Measurements from ENCODE around the gene GMEB2. TPM values are rescaled to one million over a fixed set of nuclear protein-coding genes. Genes with fewer than 3 reads are reported as not detected.

Gene GMEB2
- total RNA-seq, 2 experiments from 2014 or later, result 16.2 to 16.3 TPM

DNA sequence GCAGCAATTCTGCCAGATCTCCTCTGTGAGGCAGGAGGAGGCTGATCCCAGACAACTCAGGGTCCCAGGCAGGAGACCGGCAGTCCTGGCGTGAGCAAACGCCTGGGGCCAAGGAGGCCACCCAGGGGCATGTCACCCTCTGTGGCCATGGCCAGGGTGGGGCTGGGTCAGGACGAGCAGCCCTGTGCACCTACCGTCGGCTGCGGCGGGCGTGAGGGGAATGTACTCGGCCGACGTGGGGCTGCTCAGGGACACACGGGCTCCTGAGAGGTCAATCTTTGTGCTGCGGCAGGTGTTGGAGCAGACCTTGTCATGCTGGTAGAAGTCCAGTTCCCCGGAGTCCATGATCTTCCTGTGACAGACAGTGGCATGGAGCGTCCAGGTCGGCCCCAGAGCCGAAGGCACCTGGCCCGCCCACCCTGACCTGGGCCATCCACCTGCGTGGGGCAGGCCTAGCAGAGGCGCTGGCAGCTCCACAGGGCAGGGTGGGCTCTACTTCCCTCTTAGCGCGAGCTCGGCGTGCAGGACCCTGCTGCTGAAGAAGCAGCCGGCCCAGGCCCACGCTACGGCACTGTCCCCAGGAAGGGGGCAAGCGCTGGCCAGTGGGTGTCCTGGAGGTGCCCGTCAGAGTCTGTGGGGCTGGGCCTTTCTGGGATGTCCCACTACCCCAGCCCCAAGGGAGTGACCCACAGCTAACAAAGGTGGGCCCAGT is 31.3 kb downstream of the GMEB2 start:
- CTCF ChIA-PET, result no interaction called here
- TF ChIP-seq CTCF (IDR thresholded peaks at IDR 0.05), result no peak
- H3K27me3 Mint-ChIP-seq, result no peaks in the 10 kb centered on the region
- ATAC-seq (no peak), DNase-seq (no peak)
- POLR2A ChIA-PET, result no interaction called here
- intact Hi-C loops (cut with micrococcal nuclease), result no loop called here
- no peak overlapping the region for H3K4me3 Mint-ChIP-seq
- no peak overlapping the region for H3K27ac Mint-ChIP-seq
- peaks cover 29% of the 10 kb centered on the region for H3K36me3 Mint-ChIP-seq (ENCODE audit: low read depth)
- H3K4me1 Mint-ChIP-seq (ENCODE audit: low read depth), result no peaks in the 10 kb centered on the region
- H3K9me3 Mint-ChIP-seq, result no peaks in the 10 kb centered on the region

GRCh38 chr20:63594043-63594561 is 32.8 kb downstream of the GMEB2 start:
- no peaks in the 10 kb centered on the region for H3K27me3 Mint-ChIP-seq
- no peaks in the 10 kb centered on the region for H3K9me3 Mint-ChIP-seq
- no peak for TF ChIP-seq CTCF (IDR thresholded peaks at IDR 0.05)
- no peak overlapping the region for H3K4me3 Mint-ChIP-seq
- intact Hi-C loops (cut with micrococcal nuclease), result no loop called here
- DNase-seq (no peak), ATAC-seq (no peak)
- no peaks in the 10 kb centered on the region for H3K4me1 Mint-ChIP-seq (ENCODE audit: low read depth)
- ChIA-PET POLR2A (no interaction called here), CTCF (no interaction called here)
- H3K36me3 Mint-ChIP-seq (ENCODE audit: low read depth), result peaks cover 34% of the 10 kb centered on the region
- no peak overlapping the region for H3K27ac Mint-ChIP-seq

DNA sequence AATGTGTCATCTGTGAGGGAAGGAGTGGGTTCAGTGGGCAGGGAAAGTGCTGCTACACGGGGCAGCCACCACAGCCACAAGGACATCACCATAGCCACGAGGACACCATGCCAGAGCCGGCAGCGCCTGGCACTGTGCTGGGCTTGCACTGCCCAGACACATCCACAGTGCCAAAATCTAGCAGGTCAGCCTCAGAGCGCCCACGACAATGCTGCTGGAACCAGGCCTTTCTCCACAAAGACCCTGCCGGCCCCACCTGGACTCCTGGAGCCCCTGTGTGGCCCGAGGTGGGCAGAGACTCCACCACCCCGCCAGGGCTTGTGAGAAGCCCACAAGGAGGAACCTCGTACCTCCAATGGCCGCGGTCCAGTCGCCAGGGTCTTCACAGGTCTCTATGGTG is 34.2 kb downstream of the GMEB2 start:
- Mint-ChIP-seq H3K4me1 (ENCODE audit: low read depth) (peaks cover 6% of the 10 kb centered on the region), H3K27ac (no peak overlapping the region), H3K4me3 (no peak overlapping the region), H3K27me3 (no peaks in the 10 kb centered on the region), H3K36me3 (ENCODE audit: low read depth) (peaks cover 29% of the 10 kb centered on the region), H3K9me3 (no peaks in the 10 kb centered on the region)
- CTCF ChIA-PET, result no interaction called here
- ATAC-seq (no peak), DNase-seq (no peak)
- POLR2A ChIA-PET, result no interaction called here
- intact Hi-C loops (cut with micrococcal nuclease), result no loop called here
- TF ChIP-seq CTCF (IDR thresholded peaks at IDR 0.05), result no peak

- peaks cover 11% of the 10 kb centered on the region for H3K4me1 Mint-ChIP-seq (ENCODE audit: low read depth)
- H3K36me3 Mint-ChIP-seq (ENCODE audit: low read depth), result peaks cover 28% of the 10 kb centered on the region
- H3K4me3 Mint-ChIP-seq, result no peak overlapping the region
- intact Hi-C loops (cut with micrococcal nuclease), result no loop called here
- DNase-seq (no peak), ATAC-seq (no peak)
- no peak overlapping the region for H3K27ac Mint-ChIP-seq
- TF ChIP-seq CTCF (IDR thresholded peaks at IDR 0.05), result no peak
- ChIA-PET CTCF (no interaction called here), POLR2A (no interaction called here)
- no peaks in the 10 kb centered on the region for H3K9me3 Mint-ChIP-seq
- no peaks in the 10 kb centered on the region for H3K27me3 Mint-ChIP-seq
These were observed 35.0 kb downstream of the GMEB2 start for GRCh38 chr20:63591786-63592355.

GRCh38 chr20:63591147-63591533 is 35.8 kb downstream of the GMEB2 start:
- CTCF ChIA-PET, result no interaction called here
- H3K27ac Mint-ChIP-seq, result no peak overlapping the region
- intact Hi-C loops (cut with micrococcal nuclease), result no loop called here

More at GRCh38 chr20:63591147-63591533, 35.8 kb downstream of the GMEB2 start:
- H3K36me3 Mint-ChIP-seq (ENCODE audit: low read depth), result peaks cover 28% of the 10 kb centered on the region
- H3K27me3 Mint-ChIP-seq, result no peaks in the 10 kb centered on the region
- no peaks in the 10 kb centered on the region for H3K9me3 Mint-ChIP-seq
- POLR2A ChIA-PET, result no interaction called here
- no peak for ATAC-seq
- H3K4me1 Mint-ChIP-seq (ENCODE audit: low read depth), result peaks cover 11% of the 10 kb centered on the region
- H3K4me3 Mint-ChIP-seq, result no peak overlapping the region
- DNase-seq, result no peak
- no peak for TF ChIP-seq CTCF (IDR thresholded peaks at IDR 0.05)

All from activated CD8-positive, alpha-beta T cell treated with anti-CD3 and anti-CD28 coated beads for 36 hours (primary cell).